HG02981 (cell line): ENCODE measurements around the gene NKX1-2.

Source experiments
- ATAC-seq: cut with Tn5 transposase; IDR thresholded peaks from one replicate; pipeline ENCODE4 v1.9.1; 2021; ENCODE audit warnings: mild to moderate bottlenecking, moderate library complexity; ENCODE audit not compliant: unreplicated experiment

The NKX1-2 gene

GRCh38 chr10:124476043-124476725, 26.3 kb upstream of the NKX1-2 start:
- no peak for ATAC-seq

DNA sequence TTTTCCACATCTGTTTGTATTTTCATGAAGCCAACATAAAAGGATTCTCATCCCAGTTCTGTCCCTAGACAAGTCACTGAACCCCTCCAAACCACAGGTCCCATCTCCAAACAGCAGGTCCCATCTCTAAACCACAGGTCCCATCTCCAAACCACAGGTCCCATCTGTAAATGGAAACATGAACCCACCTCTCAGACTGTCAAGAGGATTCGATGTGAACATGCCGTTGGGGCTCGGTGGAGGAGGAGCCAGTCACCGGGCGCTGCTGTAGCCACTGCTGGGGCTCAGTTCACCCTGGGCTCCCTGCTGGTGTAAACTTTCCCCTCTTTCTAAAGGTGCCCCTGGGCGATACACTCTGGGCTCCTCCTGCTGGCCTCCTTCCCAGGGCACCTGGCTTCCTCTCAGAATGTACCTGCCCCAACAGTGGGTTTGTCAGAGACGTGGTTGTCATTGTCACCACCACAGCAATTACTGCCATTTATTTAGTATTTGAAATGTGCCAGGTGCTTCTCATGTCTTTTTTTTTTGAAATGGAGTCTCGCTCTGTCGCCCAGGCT, 24.8 kb upstream of the NKX1-2 start:
- ATAC-seq: no peak

DNA sequence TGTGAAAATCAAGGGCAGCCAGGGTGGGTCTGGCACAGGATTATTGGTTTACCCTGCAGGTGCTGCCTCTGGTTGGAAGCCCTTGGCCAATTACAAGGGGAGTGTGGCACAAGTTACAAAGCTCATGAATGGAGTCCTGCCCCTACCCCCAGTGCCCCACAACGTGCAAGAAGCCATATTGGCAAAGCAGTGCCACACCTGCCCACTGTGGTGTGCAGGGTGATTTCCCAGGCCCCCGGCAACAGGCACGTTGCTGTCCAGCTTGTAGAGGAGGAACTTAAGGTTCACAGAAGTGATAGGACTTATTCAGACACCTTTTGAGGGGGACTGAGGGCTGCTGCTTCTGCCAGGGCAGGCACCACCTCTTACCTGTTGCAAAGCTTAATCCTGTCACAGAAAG, 23.2 kb upstream of the NKX1-2 start:
- ATAC-seq: no peak

DNA sequence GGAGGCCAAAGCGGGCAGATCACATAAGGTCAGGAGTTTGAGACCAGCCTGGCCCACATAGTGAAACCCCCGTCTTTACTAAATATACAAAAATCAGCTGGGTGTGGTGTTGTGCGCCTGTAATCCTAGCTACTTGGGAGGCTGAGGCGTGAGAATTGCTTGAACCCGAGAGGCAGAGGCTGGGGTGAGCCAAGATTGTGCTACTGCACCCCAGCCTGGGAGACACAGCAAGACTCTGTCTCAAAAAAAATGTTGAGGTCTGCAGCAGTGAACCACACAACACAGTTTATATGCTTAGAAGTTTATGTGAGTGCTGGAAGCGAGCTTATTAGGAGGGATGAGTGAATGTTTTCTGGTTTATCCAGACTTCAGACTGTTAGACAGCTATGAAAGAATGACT, 22.2 kb upstream of the NKX1-2 start:
- ATAC-seq: no peak

DNA sequence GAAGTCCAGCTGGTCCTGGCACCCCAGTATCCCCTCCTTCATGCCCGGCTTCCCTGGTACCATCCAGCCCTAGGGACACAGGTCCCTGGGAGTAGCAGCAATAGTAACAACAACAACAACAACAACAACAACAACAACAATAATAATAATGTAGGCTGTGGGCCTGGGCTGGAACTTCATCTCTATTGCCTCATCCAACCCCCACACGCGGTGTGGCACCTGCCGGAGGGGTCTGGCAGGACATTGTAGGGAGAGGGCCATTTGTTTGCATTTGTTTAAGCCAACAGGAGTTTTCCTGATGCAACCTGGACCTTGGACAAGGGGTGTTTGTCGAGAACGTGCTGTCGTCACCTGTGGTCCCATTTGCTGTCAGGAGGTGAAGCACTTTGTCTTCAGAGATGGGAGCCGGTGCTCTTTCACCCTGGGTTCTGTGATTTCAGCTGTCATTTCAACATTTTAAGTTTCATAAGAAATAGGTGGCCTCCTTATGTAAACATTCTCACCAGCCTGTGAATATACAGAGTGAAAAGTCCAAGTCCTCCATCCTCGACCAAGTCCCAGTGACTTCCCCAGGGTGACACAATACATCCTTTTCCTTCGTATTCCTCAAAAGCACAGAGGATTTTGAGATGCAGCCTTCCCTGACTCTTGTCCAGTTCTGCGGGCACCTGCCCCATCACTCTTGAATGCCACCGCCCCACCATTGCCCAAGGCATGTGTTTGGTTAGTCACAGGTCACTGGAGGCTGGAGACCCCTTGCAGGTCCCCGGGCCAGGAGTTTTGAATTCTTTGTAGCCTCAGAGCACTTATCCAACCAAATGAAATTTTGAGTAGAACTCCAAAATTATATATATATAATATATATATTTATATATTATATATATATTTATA, 21.0 kb upstream of the NKX1-2 start:
- no peak for ATAC-seq

- ATAC-seq: no peak
Observed at GRCh38 chr10:124469956-124470484, 20.2 kb upstream of the NKX1-2 start.

- ATAC-seq: no peak
Observed at GRCh38 chr10:124468624-124469023, 18.8 kb upstream of the NKX1-2 start.

DNA sequence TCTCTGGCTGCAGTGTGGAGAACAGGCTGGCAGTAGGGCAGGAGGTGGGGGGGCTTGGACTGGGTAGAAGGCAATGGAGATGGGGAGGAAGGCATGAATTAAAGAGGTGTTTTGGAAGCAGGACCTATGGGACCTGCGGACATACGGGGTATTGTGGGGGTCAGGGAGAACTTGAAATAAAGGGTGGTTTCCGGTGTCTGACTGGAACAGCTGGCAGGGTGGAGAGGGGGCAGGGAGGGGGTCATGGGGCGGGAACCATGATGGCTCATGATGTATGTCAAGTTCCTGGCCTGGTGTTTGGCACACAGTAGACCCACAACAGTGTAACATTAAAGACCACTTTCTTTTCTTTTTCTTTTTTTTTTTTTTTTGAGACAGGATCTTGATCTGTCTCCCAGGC, 17.3 kb upstream of the NKX1-2 start:
- no peak for ATAC-seq

GRCh38 chr10:124465777-124466488, 16.1 kb upstream of the NKX1-2 start:
- no peak for ATAC-seq

DNA sequence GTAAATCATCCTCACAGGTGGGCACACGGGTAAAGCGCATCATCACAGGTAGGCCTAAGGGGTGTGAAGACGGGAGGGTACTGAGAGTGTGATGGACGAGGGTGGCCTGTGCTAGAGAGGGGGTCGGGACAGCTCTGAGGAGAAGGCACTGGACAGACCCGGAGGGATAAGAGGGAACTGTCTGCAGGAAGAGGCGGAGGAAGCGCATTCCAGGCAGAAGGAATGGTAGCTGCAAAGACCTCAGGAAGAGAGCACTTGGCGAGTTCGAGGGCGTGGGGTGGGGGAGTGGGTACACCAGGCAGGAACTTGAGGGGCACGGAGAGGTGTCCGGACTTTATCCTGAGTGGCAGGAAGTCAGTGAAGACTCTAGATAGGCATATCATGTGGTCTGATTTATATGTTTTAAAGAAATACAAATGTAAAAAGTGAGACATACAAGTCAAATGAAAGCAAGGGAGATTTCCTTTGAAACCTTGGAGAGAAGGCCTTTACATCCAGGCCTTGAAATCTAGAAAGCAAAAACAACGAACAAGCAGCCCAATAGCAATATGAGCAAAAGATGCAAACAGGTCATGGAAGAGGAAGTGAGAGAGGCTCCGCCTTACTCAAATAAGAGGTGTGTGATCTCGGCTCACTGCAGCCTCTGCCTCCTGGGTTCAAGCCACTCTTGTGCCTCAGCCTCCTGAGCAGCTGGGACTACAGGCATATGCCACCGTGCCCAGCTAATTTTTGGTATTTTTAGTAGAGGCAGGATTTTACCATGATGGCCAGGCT, 15.4 kb upstream of the NKX1-2 start:
- peak; percentile 35 for ATAC-seq

- no peak for ATAC-seq
Observed at GRCh38 chr10:124464028-124464965, 14.5 kb upstream of the NKX1-2 start.

- no peak for ATAC-seq
Observed at GRCh38 chr10:124462348-124462695, 12.5 kb upstream of the NKX1-2 start.

DNA sequence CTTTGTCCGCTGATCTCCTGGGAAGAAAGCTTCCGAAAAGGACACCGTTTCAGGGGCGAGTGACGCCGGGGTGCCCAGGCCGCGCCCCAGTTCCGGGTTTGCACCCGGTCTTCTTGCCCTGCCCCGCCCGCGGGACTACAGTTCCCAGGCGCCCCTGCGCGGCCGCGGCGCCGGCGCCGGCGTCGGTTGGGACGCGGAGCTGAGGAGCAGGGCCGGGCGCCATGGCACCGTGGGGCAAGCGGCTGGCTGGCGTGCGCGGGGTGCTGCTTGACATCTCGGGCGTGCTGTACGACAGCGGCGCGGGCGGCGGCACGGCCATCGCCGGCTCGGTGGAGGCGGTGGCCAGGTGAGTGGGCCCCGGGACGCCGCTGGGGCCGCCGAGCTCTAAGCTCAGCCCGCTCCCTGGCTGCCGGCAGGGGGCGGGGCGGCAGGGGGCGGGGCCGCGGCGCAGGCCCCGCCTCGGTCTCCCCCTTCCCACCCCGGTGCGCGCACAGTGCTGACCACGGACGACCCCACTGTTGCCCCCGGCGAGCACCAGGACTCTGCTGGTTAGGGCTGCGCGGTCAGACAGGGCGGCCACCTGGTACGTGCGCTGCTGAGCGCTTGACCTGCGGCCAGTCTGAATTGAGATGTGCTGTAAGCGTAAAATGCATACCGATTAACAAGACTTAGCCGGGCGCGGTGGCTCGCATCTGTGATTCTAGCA, 12.0 kb upstream of the NKX1-2 start, which contains the start of gene LHPP:
Gene LHPP (plus strand): TSS at position 182 of the 706 bp plus-strand sequence. CDS start 40 bp downstream, at position 222.
- peak; percentile 92 for ATAC-seq

DNA sequence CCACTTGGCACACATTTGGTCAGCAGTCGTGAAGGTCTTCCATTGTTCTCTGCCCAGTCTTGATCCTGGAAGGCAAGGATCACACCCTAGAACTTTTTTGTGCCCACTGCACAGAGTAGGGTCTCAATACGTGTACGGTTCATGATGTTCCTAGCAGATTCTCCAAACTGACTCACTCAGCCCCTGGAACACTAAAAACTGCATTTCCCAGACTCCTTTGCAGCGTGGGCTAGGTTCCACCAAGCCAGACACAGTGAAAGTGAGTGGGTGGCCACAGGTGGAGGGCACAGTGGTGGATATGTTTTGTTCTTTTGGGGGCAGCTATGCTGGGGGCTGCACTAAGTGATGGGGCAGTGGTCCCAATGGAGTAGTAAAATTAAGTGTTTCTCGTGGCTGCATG, 10.3 kb upstream of the NKX1-2 start:
- no peak for ATAC-seq

GRCh38 chr10:124459395-124459794, 9.6 kb upstream of the NKX1-2 start:
- no peak for ATAC-seq

DNA sequence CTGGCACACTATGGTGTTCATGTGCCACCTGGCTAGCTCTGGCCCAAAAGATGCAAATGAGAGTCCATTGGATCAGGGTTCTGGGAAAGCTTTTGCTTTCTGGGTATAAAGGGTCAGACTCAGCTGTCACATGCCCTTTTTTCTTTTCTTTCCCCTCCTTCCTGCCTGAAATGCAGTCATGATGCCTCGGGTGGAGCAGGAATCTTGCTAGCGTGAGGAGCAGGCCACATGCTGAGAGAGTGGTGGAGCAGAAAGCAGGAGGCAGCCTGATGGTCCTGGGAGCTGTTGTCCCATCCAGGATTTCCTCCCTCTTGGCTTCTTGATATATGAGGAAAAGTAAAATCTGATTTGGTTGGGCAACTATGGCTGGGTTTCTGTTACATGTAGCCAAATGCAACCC, 9.1 kb upstream of the NKX1-2 start:
- ATAC-seq: no peak

- no peak for ATAC-seq
Observed at GRCh38 chr10:124458473-124458872, 8.6 kb upstream of the NKX1-2 start.

GRCh38 chr10:124455441-124455840, 5.6 kb upstream of the NKX1-2 start:
- no peak for ATAC-seq
